Spinal cord (tissue), 10 donors: ENCODE results near the gene FAM111A. TPM values are rescaled to one million over a fixed set of nuclear protein-coding genes. Genes with fewer than 3 reads are reported as not detected.

Experiments used
- DNase-seq, 6 donors: peaks; one replicate each; pipeline versions ENCODE4 v3.0.0 to v3.0.0-alpha.2; 2013 to 2015; ENCODE audit warnings: low spot score in 6 of 6, low read depth in 4 of 6
- H3K27ac ChIP-seq: one replicate; pipeline ENCODE4 v1.5.1; 2013; ENCODE audit warnings: low read depth, low read length, control low read depth
- H3K27me3 ChIP-seq: one replicate; pipeline ENCODE4 v1.6.1; 2013; ENCODE audit warnings: low read length; ENCODE audit not compliant: control insufficient read depth, insufficient read depth
- H3K36me3 ChIP-seq: one replicate; pipeline ENCODE4 v1.6.1; 2013; ENCODE audit warnings: low read length; ENCODE audit not compliant: control insufficient read depth, insufficient read depth
- H3K4me1 ChIP-seq: one replicate; pipeline ENCODE4 v1.6.1; 2013; ENCODE audit warnings: low read length; ENCODE audit not compliant: control insufficient read depth, insufficient read depth
- H3K4me3 ChIP-seq: one replicate; pipeline ENCODE4 v1.5.1; 2013; ENCODE audit warnings: low read depth, low read length, control low read depth
- H3K9me3 ChIP-seq: one replicate; pipeline ENCODE4 v1.6.1; 2013; ENCODE audit warnings: low read length; ENCODE audit not compliant: control insufficient read depth, insufficient read depth
- WGBS: methylation state at CpG from one replicate; pipeline ENCODE4 v1.1.5; 2013; ENCODE audit warnings: missing lambda C conversion rate; ENCODE audit not compliant: insufficient coverage; 5-methylcytosine and 5-hydroxymethylcytosine counted together
- polyA plus RNA-seq, 2 donors: library from polyadenylated mRNA; unstranded; fragments of 120-200 nt; gene quantifications; one replicate each; pipeline ENCODE4 v1.2.1, GENCODE V29; 2013; ENCODE audit not compliant: insufficient read length in 2 of 2
- total RNA-seq, 2 donors: library from RNA; depleted of rRNA in 1 of 2; stranded (reverse); fragments of 120-200 nt in 1 of 2; fragments of >200 nt in 1 of 2; gene quantifications; one replicate each; pipeline versions ENCODE4 v1.2.3 to v1.2.4, GENCODE V29; 2013 to 2014
- donor health status: healthy.

The FAM111A gene
- total and polyA plus RNA-seq, 4 donors: 25.3 to 47.5 (median 31.1) TPM

DNA sequence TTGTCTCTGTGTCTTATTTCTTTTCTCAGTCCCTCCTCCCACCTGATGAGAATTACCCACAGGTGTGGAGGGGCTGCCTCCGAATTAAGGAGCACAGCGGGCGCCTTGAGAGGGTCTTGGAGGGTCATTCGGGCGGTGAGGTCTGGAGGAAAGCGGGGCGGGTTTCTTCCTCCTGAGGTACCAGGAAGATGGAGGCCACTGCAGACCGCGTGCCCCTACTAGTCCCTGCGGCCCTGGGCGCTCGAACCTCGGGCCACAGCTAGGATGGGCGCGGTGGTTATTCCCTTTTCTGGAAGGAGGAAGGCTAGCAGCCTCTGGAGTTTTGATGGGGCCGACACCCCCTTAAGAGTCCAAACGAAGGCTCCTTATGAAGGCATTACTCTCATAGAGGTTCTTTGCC lies 5.5 kb upstream of the FAM111A start:
- Histone ChIP-seq H3K9me3 (no peaks in the 10 kb centered on the region), H3K27ac (no peak overlapping the region), H3K4me1 (peaks cover 5% of the 10 kb centered on the region), H3K4me3 (no peak overlapping the region), H3K36me3 (no peaks in the 10 kb centered on the region), H3K27me3 (no peaks in the 10 kb centered on the region)
- WGBS: 98% methylated on average over 9 of the region's 17 CpGs
- DNase-seq: no peak

DNA sequence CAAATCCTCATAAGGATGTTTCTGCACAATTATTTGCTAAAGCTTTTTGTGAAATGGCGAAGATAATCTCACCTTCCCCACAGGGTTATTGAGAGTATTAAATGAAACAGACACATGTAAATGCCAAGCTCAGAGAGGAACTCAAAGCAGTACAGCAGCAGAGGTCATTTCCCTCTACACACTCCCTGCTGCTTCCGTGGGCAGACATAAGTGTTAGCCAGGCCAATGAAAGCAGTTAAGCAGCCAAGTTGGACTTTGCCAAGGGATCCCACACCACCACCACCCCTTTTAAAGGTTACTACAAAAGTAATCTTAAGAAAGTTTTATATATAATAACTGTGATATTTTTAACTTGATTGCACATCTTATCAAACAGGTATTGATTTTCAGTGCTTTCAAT lies 4.0 kb upstream of the FAM111A start:
- Histone ChIP-seq H3K36me3 (peaks cover 2% of the 10 kb centered on the region), H3K27me3 (no peaks in the 10 kb centered on the region), H3K27ac (no peak overlapping the region), H3K4me3 (no peak overlapping the region), H3K9me3 (no peaks in the 10 kb centered on the region), H3K4me1 (peaks cover 9% of the 10 kb centered on the region)
- WGBS: no CpG with 5 or more reads among the region's 2 CpGs
- DNase-seq: peak in 1 of 6 donors; percentile 14

GRCh38 chr11:59141191-59141590 lies 1.5 kb upstream of the FAM111A start:
- Histone ChIP-seq H3K36me3 (peaks cover 2% of the 10 kb centered on the region), H3K4me3 (no peak overlapping the region), H3K27ac (no peak overlapping the region), H3K27me3 (no peaks in the 10 kb centered on the region), H3K4me1 (peaks cover 11% of the 10 kb centered on the region), H3K9me3 (no peaks in the 10 kb centered on the region)
- no CpG with 5 or more reads among the region's 4 CpGs for WGBS
- no peak for DNase-seq

GRCh38 chr11:59141673-59142460 lies 789 bp upstream of the FAM111A start:
- H3K36me3 ChIP-seq: peaks cover 2% of the 10 kb centered on the region
- H3K4me1 ChIP-seq: peaks cover 11% of the 10 kb centered on the region
- peak overlapping the region; percentile 99 for H3K27ac ChIP-seq
- DNase-seq: no peak
- peak overlapping the region; percentile 86 for H3K4me3 ChIP-seq
- 23% methylated on average over 2 of the region's 3 CpGs for WGBS
- H3K27me3 ChIP-seq: no peaks in the 10 kb centered on the region
- no peaks in the 10 kb centered on the region for H3K9me3 ChIP-seq

GRCh38 chr11:59144096-59144495 lies 1.4 kb downstream of the FAM111A start:
- no peaks in the 10 kb centered on the region for H3K9me3 ChIP-seq
- WGBS: no CpG with 5 or more reads among the region's 1 CpG
- H3K4me1 ChIP-seq: peaks cover 11% of the 10 kb centered on the region
- no peak for DNase-seq
- H3K36me3 ChIP-seq: peaks cover 2% of the 10 kb centered on the region
- H3K27ac ChIP-seq: peak overlapping the region; percentile 99
- peak overlapping the region; percentile 40 for H3K4me3 ChIP-seq
- H3K27me3 ChIP-seq: no peaks in the 10 kb centered on the region

DNA sequence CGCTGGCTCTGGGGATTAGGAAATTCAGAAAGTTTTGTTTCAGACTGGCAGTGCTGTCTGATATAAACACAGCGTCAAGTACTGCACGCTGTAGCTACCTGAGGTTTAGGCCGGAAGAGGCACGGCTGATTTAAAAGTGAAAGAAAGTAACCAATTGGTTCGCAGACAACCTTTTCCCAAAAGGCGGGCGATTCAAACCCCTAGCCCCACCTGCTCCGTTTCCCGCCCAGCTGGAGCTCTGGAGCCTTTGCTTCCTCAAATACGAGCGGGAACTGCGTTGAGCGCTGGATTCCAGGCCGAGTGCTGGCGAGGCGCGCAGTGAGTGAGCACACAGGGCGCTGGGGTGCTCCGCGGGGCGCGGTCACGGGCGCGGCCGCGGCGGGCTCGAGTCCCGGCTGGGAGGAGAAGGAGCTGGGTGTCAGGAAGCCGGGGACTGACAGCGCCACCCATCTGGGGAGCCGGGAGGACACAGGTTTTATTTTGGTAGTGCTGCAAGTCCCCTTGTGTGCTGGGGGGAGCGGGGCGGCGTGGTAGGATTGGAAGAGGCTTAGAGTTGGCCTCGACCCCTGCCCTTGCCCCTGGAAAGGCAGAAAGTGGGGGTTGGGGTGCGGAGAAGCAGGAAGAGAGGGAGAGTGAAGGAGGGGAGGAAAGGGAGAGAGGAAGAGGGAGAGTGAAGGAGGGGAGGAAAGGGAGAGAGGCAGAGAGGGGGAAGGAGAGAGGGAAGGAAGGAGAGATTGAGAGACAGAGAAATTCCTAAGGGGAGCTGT lies 2.1 kb downstream of the FAM111A start:
- Histone ChIP-seq H3K4me3 (peak overlapping the region; percentile 40), H3K36me3 (peaks cover 2% of the 10 kb centered on the region), H3K9me3 (no peaks in the 10 kb centered on the region), H3K27me3 (no peaks in the 10 kb centered on the region), H3K4me1 (peaks cover 11% of the 10 kb centered on the region), H3K27ac (peak overlapping the region; percentile 99)
- peak in 3 of 6 donors; percentile 29 to 90 (median 85) for DNase-seq
- 4% methylated on average over 39 of the region's 39 CpGs for WGBS

DNA sequence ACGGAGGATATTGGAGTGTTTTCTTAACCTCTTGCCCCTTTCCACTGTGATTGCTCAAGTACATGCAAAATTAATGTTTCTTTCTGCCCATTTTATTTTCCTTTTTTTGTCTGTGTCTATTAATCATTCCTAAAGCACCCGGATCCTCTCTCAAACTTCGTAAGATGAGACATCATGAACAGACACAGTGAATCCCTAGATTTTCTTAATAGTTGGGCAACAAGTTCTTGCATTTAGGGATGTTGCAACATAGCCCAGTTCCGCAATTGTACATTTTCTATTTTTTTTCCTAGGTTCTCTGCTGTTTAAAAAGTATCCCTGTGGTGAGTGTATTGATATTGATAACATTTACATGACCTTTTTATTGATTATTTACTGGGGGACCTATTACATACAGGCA lies 2.9 kb downstream of the FAM111A start:
- Histone ChIP-seq H3K36me3 (peaks cover 2% of the 10 kb centered on the region), H3K9me3 (no peaks in the 10 kb centered on the region), H3K27ac (no peak overlapping the region), H3K27me3 (no peaks in the 10 kb centered on the region), H3K4me1 (peaks cover 11% of the 10 kb centered on the region), H3K4me3 (peak overlapping the region; percentile 40)
- WGBS: no CpG with 5 or more reads among the region's 4 CpGs
- DNase-seq: no peak

- no peak for DNase-seq
- H3K27me3 ChIP-seq: no peaks in the 10 kb centered on the region
- H3K4me3 ChIP-seq: no peak overlapping the region
- no peaks in the 10 kb centered on the region for H3K4me1 ChIP-seq
- WGBS: 100% methylated on average over 1 of the region's 1 CpG
- H3K36me3 ChIP-seq: no peaks in the 10 kb centered on the region
- no peaks in the 10 kb centered on the region for H3K9me3 ChIP-seq
- H3K27ac ChIP-seq: no peak overlapping the region
Measured at GRCh38 chr11:59151761-59152160, 9.1 kb downstream of the FAM111A start.

DNA sequence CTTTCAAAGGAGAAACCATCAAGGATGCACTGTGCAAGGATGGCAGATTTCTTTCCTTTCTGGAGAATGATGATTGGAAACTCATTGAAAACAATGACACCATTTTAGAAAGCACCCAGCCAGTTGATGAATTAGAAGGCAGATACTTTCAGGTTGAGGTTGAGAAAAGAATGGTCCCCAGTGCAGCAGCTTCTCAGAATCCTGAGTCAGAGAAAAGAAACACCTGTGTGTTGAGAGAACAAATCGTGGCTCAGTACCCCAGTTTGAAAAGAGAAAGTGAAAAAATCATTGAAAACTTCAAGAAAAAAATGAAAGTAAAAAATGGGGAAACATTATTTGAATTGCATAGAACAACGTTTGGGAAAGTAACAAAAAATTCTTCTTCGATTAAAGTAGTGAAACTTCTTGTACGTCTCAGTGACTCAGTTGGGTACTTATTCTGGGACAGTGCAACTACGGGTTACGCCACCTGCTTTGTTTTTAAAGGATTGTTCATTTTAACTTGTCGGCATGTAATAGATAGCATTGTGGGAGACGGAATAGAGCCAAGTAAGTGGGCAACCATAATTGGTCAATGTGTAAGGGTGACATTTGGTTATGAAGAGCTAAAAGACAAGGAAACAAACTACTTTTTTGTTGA lies 9.8 kb downstream of the FAM111A start:
- no peak for DNase-seq
- Histone ChIP-seq H3K27ac (no peak overlapping the region), H3K36me3 (no peaks in the 10 kb centered on the region), H3K27me3 (no peaks in the 10 kb centered on the region), H3K9me3 (no peaks in the 10 kb centered on the region), H3K4me1 (no peaks in the 10 kb centered on the region), H3K4me3 (no peak overlapping the region)
- WGBS: 96% methylated on average over 8 of the region's 8 CpGs
